Esophagus (tissue), 2 donors: ENCODE measurements around the gene MCOLN3. TPM values are rescaled to one million over a fixed set of nuclear protein-coding genes. Genes with fewer than 3 reads are reported as not detected.

Source experiments
- H3K27ac ChIP-seq, 2 donors: one replicate each; pipeline ENCODE4 v1.5.1; 2013; ENCODE audit warnings: low read depth in 2 of 2, mild to moderate bottlenecking in 2 of 2, inconsistent platforms in 1 of 2, low read length in 1 of 2, moderate library complexity in 1 of 2
- H3K27me3 ChIP-seq, 2 donors: one replicate each; pipeline ENCODE4 v1.6.1; 2013; ENCODE audit warnings: low read length in 2 of 2, control low read depth in 1 of 2, mild to moderate bottlenecking in 1 of 2; ENCODE audit not compliant: insufficient read depth in 2 of 2, control insufficient read depth in 1 of 2
- H3K36me3 ChIP-seq, 2 donors: one replicate each; pipeline ENCODE4 v1.6.1; 2013; ENCODE audit warnings: low read length in 1 of 2; ENCODE audit not compliant: control insufficient read depth in 2 of 2, insufficient read depth in 2 of 2
- H3K4me1 ChIP-seq, 2 donors: one replicate each; pipeline ENCODE4 v1.6.1; 2013; ENCODE audit warnings: low read length in 1 of 2; ENCODE audit not compliant: control insufficient read depth in 2 of 2, insufficient read depth in 2 of 2
- H3K4me3 ChIP-seq, 2 donors: one replicate each; pipeline ENCODE4 v1.5.1; 2013; ENCODE audit warnings: low read length in 2 of 2, mild to moderate bottlenecking in 2 of 2, low read depth in 1 of 2, moderate library complexity in 1 of 2
- H3K9me3 ChIP-seq, 2 donors: one replicate each; pipeline ENCODE4 v1.6.1; 2013; ENCODE audit warnings: mild to moderate bottlenecking in 2 of 2, low read depth in 1 of 2, low read length in 1 of 2, moderate library complexity in 1 of 2; ENCODE audit not compliant: control insufficient read depth in 2 of 2, insufficient read depth in 1 of 2
- WGBS, 2 donors: extraction: QIAGEN DNeasy Blood & Tissue Kit; methylation state at CpG; one replicate each; pipeline ENCODE4 v1.1.7; 2013; 5-methylcytosine and 5-hydroxymethylcytosine counted together
- polyA plus RNA-seq, 2 donors: library from polyadenylated mRNA; stranded (reverse); fragments of 200-250 nt; gene quantifications; one replicate each; pipeline ENCODE4 v1.2.3, GENCODE V29; 2013
- donor health status: healthy with polysubstance abuse.
- donor health status: Bipolar disorder and iron deficiency.

Gene MCOLN3
- polyA plus RNA-seq, 2 donors = 0.41 to 0.51 TPM

DNA sequence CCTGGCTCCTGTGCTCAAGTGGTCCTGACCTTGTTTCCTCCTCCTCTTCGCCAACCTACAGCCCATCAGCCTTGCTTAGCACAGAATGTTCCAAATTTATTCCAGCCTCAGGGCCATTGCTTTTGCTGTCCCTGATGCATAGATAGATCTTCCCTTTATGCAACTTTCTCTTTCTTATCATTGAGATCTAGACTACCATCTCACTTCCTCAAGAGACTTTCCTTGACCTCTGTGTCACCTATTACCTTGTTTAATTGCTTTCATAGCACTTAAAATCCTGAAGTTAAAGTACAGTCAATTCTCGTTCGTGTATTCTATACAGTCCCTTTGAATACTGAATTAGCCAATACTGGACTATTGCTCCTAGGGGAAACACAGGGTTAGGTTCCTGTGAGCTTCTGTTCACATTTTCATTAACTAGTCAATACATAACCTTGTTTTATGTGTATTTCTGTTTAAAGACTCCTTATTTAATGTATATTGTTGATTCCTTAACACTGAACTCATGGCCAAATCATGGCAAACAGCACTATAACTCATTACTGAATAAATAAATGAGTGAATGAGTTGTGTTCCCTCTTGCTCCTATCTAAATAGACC is 26.2 kb upstream of the MCOLN3 start:
- H3K27ac ChIP-seq = no peak overlapping the region
- 95 to 96% methylated on average over 3 of the region's 3 CpGs for WGBS, 2 donors
- no peaks in the 10 kb centered on the region for H3K27me3 ChIP-seq
- no peaks in the 10 kb centered on the region for H3K4me1 ChIP-seq
- no peaks in the 10 kb centered on the region for H3K36me3 ChIP-seq
- peaks cover 0 to 2% of the 10 kb centered on the region in 2 donors for H3K9me3 ChIP-seq
- no peak overlapping the region for H3K4me3 ChIP-seq

DNA sequence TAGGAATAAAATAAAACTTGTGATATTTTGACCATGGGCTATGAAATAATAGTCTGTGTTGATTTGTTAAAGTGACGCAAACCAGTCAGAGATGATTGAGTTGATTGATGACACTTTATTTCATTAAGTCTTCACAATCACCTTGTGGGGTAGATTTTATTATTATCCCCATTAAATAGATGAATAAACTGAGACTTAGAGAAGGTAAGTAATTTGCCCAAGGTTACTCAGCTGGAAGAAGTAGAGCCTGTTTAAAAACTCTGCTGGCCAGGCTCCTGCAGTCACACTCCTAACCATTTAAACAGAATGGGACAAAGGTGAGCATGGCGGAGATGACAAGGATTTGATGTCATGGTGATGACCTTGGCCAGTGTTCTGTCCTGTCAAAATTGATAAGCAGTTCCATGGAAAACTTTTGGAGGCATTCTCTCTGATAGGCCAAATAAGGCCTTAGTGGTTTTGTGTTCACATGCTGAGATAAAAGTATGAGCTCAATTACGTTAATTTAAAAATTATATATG is 22.7 kb upstream of the MCOLN3 start:
- 91 to 92% methylated on average over 3 of the region's 3 CpGs for WGBS, 2 donors
- Histone ChIP-seq H3K27me3 (no peaks in the 10 kb centered on the region), H3K4me3 (no peak overlapping the region), H3K4me1 (no peaks in the 10 kb centered on the region), H3K27ac (no peak overlapping the region), H3K36me3 (peaks cover 0 to 2% of the 10 kb centered on the region in 2 donors), H3K9me3 (no peaks in the 10 kb centered on the region)

DNA sequence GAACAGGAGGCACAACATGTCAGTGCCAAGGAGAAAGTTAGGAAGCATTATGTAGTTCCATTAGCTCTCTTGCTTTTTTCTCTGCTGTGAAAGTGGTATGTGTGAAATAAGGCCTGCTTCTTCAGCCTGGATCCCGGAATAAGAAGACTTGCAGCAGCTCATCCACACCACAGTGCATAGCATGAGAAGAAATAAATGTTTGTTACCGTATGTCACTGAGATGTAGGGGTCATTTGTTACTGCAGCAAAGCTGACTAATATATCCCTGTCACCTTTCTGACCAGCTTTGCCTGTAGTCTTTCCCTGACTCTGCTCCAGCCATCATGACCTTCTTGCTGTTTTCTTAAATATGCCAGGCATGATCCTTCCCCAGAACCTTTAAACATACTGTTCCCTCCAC is 20.5 kb upstream of the MCOLN3 start:
- H3K9me3 ChIP-seq = no peaks in the 10 kb centered on the region
- H3K36me3 ChIP-seq = peaks cover 0 to 2% of the 10 kb centered on the region in 2 donors
- H3K4me1 ChIP-seq = no peaks in the 10 kb centered on the region
- H3K27me3 ChIP-seq = no peaks in the 10 kb centered on the region
- WGBS, 2 donors = 91 to 97% methylated on average over 2 of the region's 2 CpGs
- H3K4me3 ChIP-seq = no peak overlapping the region
- H3K27ac ChIP-seq = no peak overlapping the region

DNA sequence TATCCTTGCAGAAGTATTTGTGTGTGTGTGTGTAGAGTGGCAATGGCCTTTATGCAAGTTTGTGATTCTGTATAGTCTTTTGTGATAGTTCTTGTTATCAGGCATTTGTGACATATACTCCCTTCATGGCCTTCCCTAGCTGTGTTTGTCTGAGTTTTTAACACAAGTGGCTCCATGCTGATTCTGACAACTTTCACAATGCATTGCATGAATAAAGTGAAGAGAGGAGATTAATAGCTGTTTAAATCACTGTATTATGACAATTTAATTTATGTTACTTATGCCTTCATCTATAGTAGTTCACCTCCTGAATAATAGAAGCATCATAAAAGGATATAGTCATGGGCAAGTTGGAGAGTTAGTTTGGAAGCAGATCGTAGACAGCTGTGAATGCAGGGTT is 17.2 kb upstream of the MCOLN3 start:
- no peaks in the 10 kb centered on the region for H3K4me1 ChIP-seq
- H3K36me3 ChIP-seq = peaks cover 0 to 2% of the 10 kb centered on the region in 2 donors
- H3K27me3 ChIP-seq = no peaks in the 10 kb centered on the region
- no peak overlapping the region for H3K4me3 ChIP-seq
- H3K27ac ChIP-seq = no peak overlapping the region
- H3K9me3 ChIP-seq = no peaks in the 10 kb centered on the region
- 88 to 100% methylated on average over 1 of the region's 1 CpG for WGBS, 2 donors

DNA sequence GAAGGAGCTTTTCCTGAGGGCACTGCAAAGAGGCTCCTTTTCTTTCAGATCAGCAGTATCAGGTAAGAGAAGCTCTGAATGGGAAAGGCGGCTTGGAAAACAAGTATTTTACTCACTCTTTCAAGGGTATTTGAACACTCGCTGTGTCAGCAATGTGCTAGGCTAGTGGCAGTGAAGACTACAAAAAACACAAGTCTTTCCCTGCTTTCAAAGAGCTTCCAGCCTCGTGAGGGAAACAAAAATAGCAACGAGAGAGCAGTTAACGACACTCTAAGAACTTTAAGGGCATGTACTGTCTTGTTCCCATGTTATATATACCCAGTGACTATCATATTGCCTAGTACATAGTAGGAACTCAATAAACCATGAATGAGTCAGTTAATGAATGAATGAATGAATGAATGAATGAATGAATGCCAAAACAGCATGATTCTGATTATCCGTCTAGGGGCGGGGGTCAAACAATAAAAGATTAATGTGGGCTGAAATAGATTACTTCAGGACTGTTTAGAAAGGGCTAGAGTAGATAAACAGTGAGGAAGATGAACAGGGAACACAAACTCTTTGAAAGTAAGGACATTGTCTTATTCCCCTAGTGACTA is 14.2 kb upstream of the MCOLN3 start:
- Histone ChIP-seq H3K27ac (peak overlapping the region in 1 of 2 donors; percentile 47), H3K27me3 (no peaks in the 10 kb centered on the region), H3K36me3 (peaks cover 0 to under 1% of the 10 kb centered on the region in 2 donors), H3K9me3 (no peaks in the 10 kb centered on the region), H3K4me3 (peak overlapping the region; percentile 26 to 60), H3K4me1 (no peaks in the 10 kb centered on the region)
- 28 to 35% methylated on average over 7 of the region's 7 CpGs for WGBS, 2 donors

DNA sequence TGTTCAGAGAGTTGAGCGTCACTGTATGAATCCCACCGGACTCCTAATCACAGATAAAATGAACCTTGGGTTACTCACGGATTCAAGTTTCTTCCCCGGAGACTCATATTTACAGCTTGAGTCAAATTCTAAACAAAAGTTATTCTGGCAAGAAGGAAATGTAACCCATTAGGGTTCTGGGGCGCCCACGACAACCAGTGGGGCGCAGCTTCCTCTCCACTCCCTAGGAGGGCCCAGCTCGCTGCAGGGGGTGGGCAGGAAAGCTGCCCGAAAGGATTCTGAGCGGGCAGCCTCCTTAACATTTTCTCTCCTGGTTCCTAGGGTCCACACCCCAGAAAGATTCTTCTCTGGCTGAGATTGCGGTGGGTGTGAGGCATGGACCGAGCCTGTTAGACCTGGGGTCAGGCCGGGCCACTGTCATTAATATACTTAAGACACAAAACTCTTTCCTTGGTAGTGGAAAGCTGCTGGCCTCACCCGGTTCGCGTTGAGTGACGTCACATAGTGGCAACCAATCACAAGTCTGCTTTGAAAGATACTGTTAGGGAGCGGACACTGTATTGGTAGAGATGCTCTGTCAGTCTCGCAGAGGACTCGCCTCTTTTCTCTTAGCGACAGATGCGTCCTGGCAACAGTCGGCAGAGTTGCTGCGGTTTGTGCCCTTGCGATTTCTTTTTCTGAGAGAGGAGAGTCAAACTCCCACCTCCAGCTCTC is 13.6 kb upstream of the MCOLN3 start:
- Histone ChIP-seq H3K27ac (peak overlapping the region in 1 of 2 donors; percentile 53), H3K4me1 (no peaks in the 10 kb centered on the region)

DNA sequence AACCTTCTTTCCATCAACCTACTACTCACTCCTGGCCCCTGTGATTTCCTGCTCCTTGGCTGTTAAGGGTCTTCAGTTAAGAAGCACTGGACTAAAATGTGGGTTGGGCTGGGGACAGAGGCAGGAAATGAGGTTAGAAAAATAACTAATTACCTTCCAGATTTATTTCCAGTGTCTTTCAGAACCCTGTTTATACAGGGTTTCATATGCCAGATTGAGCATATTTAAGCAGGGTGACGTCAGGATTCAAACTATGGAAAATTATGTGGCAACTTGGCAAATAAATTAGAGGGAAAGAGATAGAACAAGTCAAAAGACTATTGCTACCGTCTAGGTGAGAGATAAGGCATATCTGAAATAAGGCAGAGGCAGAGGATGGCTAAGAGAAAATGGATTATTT is 11.7 kb upstream of the MCOLN3 start:
- Histone ChIP-seq H3K4me3 (no peak overlapping the region), H3K9me3 (no peaks in the 10 kb centered on the region), H3K36me3 (no peaks in the 10 kb centered on the region), H3K27me3 (no peaks in the 10 kb centered on the region), H3K4me1 (no peaks in the 10 kb centered on the region), H3K27ac (no peak overlapping the region)
- 68 to 74% methylated on average over 2 of the region's 2 CpGs for WGBS, 2 donors

More for the DNA sequence above, 13.6 kb upstream of the MCOLN3 start:
- Histone ChIP-seq H3K4me3 (peak overlapping the region; percentile 26 to 60), H3K9me3 (no peaks in the 10 kb centered on the region), H3K36me3 (no peaks in the 10 kb centered on the region), H3K27me3 (no peaks in the 10 kb centered on the region)
- WGBS, 2 donors = 6% methylated on average over 25 of the region's 25 CpGs

DNA sequence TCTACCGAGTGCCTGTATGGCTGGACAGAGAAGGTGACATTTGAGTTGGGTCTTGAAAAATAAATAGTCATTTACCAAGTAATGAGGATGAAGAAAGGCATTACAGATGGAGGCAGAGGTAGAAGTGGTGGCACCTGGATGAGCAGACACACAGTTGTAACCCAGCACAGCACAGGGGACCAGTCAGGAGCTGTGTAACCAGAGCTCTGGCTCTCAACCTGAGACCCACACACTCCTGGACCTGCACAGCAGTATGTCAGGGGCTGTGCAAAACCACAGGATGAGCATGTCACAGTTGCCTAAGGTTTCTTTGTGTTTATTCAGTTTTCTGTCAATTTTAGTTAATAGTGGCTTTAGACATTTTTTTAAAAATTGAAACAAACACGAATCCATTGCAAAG is 11.3 kb upstream of the MCOLN3 start:
- WGBS, 2 donors = 86 to 90% methylated on average over 2 of the region's 2 CpGs

DNA sequence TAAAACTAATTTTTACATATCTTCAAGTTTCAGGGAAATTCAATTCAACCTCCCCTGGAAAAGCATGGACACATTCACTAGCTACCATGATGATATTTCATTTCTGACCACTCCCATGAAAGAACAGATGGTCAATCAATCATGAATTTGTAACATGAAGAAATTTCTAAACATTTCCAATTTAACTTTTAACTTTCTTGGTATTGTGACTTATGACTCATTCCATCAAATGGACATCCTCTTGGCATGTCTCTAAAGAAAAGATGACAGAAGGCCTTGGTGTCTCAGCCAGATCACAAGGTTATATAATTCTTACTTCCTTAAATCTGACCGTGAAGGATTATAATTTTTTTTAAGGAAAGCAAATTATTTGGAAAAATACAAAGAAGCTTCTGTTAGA is 10.5 kb upstream of the MCOLN3 start:
- no peaks in the 10 kb centered on the region for H3K36me3 ChIP-seq
- no peaks in the 10 kb centered on the region for H3K27me3 ChIP-seq
- H3K4me3 ChIP-seq = no peak overlapping the region
- 19 to 31% methylated on average over 1 of the region's 1 CpG for WGBS, 2 donors
- H3K9me3 ChIP-seq = no peaks in the 10 kb centered on the region
- H3K4me1 ChIP-seq = no peaks in the 10 kb centered on the region
- no peak overlapping the region for H3K27ac ChIP-seq

More for the DNA sequence above, 11.3 kb upstream of the MCOLN3 start:
- Histone ChIP-seq H3K9me3 (no peaks in the 10 kb centered on the region), H3K4me1 (no peaks in the 10 kb centered on the region), H3K36me3 (no peaks in the 10 kb centered on the region), H3K27ac (no peak overlapping the region), H3K27me3 (no peaks in the 10 kb centered on the region), H3K4me3 (no peak overlapping the region)
